ENCODE measurements around the gene RAPGEF2. TPM values are rescaled to one million over a fixed set of nuclear protein-coding genes. Genes with fewer than 3 reads are reported as not detected.

Gene RAPGEF2
- total and polyA plus RNA-seq, 2 experiments from 2014 or later: 10.2 to 63.1 TPM

- no peak for DNase-seq (ENCODE audit: low spot score)
- H3K27me3 ChIP-seq (ENCODE audit: insufficient read depth): no peaks in the 10 kb centered on the region
- no peaks in the 10 kb centered on the region for H3F3A ChIP-seq (replicated peaks; ENCODE audit: low read depth)
- no peak overlapping the region for H3K4me3 ChIP-seq
- no peak overlapping the region for H3K4me2 ChIP-seq
- H3K79me2 ChIP-seq (replicated peaks; ENCODE audit: insufficient read depth): no peaks in the 10 kb centered on the region
- no peaks in the 10 kb centered on the region for H3K4me1 ChIP-seq (ENCODE audit: insufficient read depth)
- Mint-ChIP-seq H3K4me3 (no peak overlapping the region), H3K9me3 (no peaks in the 10 kb centered on the region; the same call in 2 of the 3 replicates), H3K4me1 (no peaks in the 10 kb centered on the region), H3K36me3 (ENCODE audit: low read depth) (no peaks in the 10 kb centered on the region), H3K27me3 (ENCODE audit: insufficient read depth, low read depth, poor library complexity) (peaks cover 5% of the 10 kb centered on the region), H3K27ac (no peak overlapping the region)
- ATAC-seq: no peak
- no peak overlapping the region for H3K27ac ChIP-seq (ENCODE audit: low read depth)
- no peaks in the 10 kb centered on the region for H3K36me3 ChIP-seq (ENCODE audit: insufficient read depth)
- no peak overlapping the region for H2AFZ ChIP-seq
- H4K20me1 ChIP-seq (replicated peaks; ENCODE audit: insufficient read depth): no peaks in the 10 kb centered on the region
- TF ChIP-seq JUNB (IDR thresholded peaks at IDR 0.05; ENCODE audit: unreplicated experiment) (no peak), STAT1 (IDR thresholded peaks at IDR 0.05; ENCODE audit: unreplicated experiment) (no peak), ZNF331 (CRISPR knock-in tag; IDR thresholded peaks at IDR 0.05; ENCODE audit: low read depth) (no peak), CREB1 (CRISPR knock-in tag; IDR thresholded peaks at IDR 0.05; ENCODE audit: low read depth) (no peak), ZNF114 (CRISPR knock-in tag; IDR thresholded peaks at IDR 0.05) (no peak), ZNF462 (CRISPR knock-in tag; IDR thresholded peaks at IDR 0.05) (no peak), NANOG (IDR thresholded peaks at IDR 0.05; ENCODE audit: borderline replicate concordance) (no peak), REST (IDR thresholded peaks at IDR 0.05; ENCODE audit: unreplicated experiment) (no peak)
- no peaks in the 10 kb centered on the region for H3K9me2 ChIP-seq (ENCODE audit: insufficient read depth)
These were observed 293.3 kb downstream of the RAPGEF2 start for GRCh38 chr4:159396151-159396550.
